Brain microvascular endothelial cell (primary cell): ENCODE results near the gene DNLZ.

Experiments used
- DNase-seq: peaks from one replicate; pipeline ENCODE4 v3.0.0-alpha.2; 2020
- H3K27ac ChIP-seq: fragments of 250-450 bp; sonication (Bioruptor Pico); 2 replicates; pipeline ENCODE4 v1.5.1; 2020; ENCODE audit warnings: mild to moderate bottlenecking, moderate library complexity
- H3K27me3 ChIP-seq: fragments of 250-450 bp; sonication (Bioruptor Pico); replicated peaks from 2 replicates; pipeline ENCODE4 v1.5.1; 2020; ENCODE audit warnings: mild to moderate bottlenecking
- H3K36me3 ChIP-seq: fragments of 250-450 bp; sonication (Bioruptor Pico); replicated peaks from 2 replicates; pipeline ENCODE4 v1.5.1; 2020; ENCODE audit warnings: mild to moderate bottlenecking
- H3K4me3 ChIP-seq: 2 replicates; pipeline ENCODE4 v1.5.1; 2011; ENCODE audit warnings: low read depth, mild to moderate bottlenecking, control low read depth, low read length, moderate library complexity
- in situ Hi-C: cut with HindIII; loops from 2 replicates; pipeline ENCODE4 v1.10.0; 2017; ENCODE audit warnings: low sequenced_read_pairs, low pct_ligation_motif_present
- TF ChIP-seq, protein P1 (sequence below): IDR thresholded peaks from 2 replicates; pipeline ENCODE4 v1.5.1; 2011; ENCODE audit warnings: low read depth, mild to moderate bottlenecking, moderate library complexity, low read length, control low read depth, inconsistent platforms; ENCODE audit errors: missing control alignments

The DNLZ gene

DNA sequence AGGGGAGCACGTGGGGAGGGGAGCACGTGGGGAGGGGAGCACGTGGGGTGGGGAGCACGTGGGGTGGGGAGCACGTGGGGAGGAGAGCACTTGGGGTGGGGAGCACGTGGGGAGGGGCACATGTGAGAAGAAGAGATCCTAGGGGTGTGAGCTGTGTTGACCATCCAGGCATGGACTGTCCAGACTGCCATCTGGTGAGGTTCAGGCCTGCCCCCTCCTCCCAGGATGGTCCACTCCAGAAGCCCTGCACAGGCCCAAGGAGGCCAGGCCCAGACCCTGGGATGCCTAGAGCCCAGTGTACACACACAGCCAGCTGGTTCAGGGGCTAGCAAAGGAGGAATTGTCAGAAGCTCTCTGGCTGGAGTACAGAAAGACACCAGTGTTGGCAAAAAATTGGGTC, 34.1 kb upstream of the DNLZ start:
- no peak overlapping the region for H3K4me3 ChIP-seq
- H3K27ac ChIP-seq: no peak overlapping the region
- H3K36me3 ChIP-seq: peaks cover 61% of the 10 kb centered on the region
- in situ Hi-C loops: no loop called here
- no peaks in the 10 kb centered on the region for H3K27me3 ChIP-seq
- TF ChIP-seq, protein P1, sequence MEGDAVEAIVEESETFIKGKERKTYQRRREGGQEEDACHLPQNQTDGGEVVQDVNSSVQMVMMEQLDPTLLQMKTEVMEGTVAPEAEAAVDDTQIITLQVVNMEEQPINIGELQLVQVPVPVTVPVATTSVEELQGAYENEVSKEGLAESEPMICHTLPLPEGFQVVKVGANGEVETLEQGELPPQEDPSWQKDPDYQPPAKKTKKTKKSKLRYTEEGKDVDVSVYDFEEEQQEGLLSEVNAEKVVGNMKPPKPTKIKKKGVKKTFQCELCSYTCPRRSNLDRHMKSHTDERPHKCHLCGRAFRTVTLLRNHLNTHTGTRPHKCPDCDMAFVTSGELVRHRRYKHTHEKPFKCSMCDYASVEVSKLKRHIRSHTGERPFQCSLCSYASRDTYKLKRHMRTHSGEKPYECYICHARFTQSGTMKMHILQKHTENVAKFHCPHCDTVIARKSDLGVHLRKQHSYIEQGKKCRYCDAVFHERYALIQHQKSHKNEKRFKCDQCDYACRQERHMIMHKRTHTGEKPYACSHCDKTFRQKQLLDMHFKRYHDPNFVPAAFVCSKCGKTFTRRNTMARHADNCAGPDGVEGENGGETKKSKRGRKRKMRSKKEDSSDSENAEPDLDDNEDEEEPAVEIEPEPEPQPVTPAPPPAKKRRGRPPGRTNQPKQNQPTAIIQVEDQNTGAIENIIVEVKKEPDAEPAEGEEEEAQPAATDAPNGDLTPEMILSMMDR: no peak
- DNase-seq: no peak

DNA sequence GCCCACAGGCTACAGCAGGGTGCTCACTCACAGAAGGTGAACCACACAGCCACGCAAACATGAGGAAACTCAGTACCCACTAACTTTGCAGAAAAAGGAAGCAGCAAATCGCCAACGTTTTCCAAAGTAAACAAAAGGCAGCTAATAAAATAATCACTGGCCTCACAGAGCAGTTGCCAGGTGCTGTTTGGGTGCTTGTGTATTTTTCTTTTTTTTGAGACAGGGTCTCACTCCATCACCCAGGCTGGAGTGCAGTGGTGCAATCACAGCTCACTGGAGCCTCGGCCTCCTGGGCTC, 32.6 kb upstream of the DNLZ start:
- TF ChIP-seq, protein P1: no peak
- H3K27ac ChIP-seq: no peak overlapping the region
- no peak overlapping the region for H3K4me3 ChIP-seq
- in situ Hi-C loops: no loop called here
- no peak for DNase-seq
- H3K27me3 ChIP-seq: no peaks in the 10 kb centered on the region
- peaks cover 71% of the 10 kb centered on the region for H3K36me3 ChIP-seq

- Histone ChIP-seq H3K36me3 (peaks cover 74% of the 10 kb centered on the region), H3K27me3 (no peaks in the 10 kb centered on the region), H3K27ac (no peak overlapping the region), H3K4me3 (no peak overlapping the region)
- in situ Hi-C loops: no loop called here
- TF ChIP-seq, protein P1: no peak
- no peak for DNase-seq
These were observed 32.0 kb upstream of the DNLZ start for GRCh38 chr9:136395345-136396218.

- peaks cover 76% of the 10 kb centered on the region for H3K36me3 ChIP-seq
- no peak overlapping the region for H3K27ac ChIP-seq
- no peak for DNase-seq
- no peak overlapping the region for H3K4me3 ChIP-seq
- TF ChIP-seq, protein P1: no peak
- in situ Hi-C loops: no loop called here
- H3K27me3 ChIP-seq: no peaks in the 10 kb centered on the region
These were observed 31.4 kb upstream of the DNLZ start for GRCh38 chr9:136395020-136395340.

DNA sequence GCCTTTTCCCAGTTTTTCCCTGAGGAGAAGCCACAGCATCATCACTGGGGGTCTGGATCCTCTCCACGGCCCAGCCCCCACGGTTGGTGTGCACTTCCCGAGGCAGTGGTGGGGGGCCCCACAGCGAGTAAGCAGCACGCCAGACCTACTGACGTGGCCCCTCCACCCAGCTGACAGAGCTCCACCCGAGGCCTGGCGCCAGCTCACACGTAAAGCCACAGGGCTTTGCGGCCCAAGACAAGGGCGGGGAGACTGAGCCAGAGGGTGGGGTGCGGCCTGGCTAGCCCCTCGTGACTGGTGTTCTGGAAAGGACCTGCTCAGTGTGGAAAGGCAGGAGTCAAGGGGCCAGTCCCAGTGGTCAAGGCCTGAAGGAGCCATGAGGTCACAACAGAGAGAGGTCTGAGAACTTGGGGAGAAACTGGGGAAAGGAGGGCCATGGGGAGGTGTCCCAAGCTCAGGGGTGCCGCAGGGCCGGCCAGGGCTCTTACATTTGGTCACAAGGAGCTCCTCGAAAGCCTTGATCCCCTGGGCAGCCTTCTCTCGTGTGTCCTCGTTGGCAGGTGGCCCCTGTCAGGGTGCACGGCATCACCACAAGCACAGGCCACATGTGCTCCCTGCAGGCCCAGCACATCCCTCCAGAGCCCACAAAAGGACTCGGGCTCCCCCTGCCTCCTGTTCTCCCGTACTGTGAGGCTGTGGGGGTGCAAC, 30.9 kb upstream of the DNLZ start:
- Histone ChIP-seq H3K36me3 (peaks cover 81% of the 10 kb centered on the region), H3K27me3 (no peaks in the 10 kb centered on the region), H3K27ac (no peak overlapping the region), H3K4me3 (no peak overlapping the region)
- in situ Hi-C loops: no loop called here
- TF ChIP-seq, protein P1: no peak
- no peak for DNase-seq

- in situ Hi-C loops: no loop called here
- no peak for DNase-seq
- TF ChIP-seq, protein P1: no peak
- no peak overlapping the region for H3K27ac ChIP-seq
- H3K36me3 ChIP-seq: peaks cover 89% of the 10 kb centered on the region
- H3K27me3 ChIP-seq: no peaks in the 10 kb centered on the region
- H3K4me3 ChIP-seq: no peak overlapping the region
These were observed 30.0 kb upstream of the DNLZ start for GRCh38 chr9:136393531-136393930.
